ENCODE data around the gene ADCY3.

ADCY3 gene

GRCh38 chr2:24937236-24937635 is 17.2 kb upstream of the ADCY3 start:
- H3K27ac ChIP-seq: no peak overlapping the region
- TF ChIP-seq ZFX (IDR thresholded peaks at IDR 0.05): no peak
- TF ChIP-seq, protein P1, sequence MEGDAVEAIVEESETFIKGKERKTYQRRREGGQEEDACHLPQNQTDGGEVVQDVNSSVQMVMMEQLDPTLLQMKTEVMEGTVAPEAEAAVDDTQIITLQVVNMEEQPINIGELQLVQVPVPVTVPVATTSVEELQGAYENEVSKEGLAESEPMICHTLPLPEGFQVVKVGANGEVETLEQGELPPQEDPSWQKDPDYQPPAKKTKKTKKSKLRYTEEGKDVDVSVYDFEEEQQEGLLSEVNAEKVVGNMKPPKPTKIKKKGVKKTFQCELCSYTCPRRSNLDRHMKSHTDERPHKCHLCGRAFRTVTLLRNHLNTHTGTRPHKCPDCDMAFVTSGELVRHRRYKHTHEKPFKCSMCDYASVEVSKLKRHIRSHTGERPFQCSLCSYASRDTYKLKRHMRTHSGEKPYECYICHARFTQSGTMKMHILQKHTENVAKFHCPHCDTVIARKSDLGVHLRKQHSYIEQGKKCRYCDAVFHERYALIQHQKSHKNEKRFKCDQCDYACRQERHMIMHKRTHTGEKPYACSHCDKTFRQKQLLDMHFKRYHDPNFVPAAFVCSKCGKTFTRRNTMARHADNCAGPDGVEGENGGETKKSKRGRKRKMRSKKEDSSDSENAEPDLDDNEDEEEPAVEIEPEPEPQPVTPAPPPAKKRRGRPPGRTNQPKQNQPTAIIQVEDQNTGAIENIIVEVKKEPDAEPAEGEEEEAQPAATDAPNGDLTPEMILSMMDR (conservative IDR thresholded peaks at IDR 0.05): no peak

DNA sequence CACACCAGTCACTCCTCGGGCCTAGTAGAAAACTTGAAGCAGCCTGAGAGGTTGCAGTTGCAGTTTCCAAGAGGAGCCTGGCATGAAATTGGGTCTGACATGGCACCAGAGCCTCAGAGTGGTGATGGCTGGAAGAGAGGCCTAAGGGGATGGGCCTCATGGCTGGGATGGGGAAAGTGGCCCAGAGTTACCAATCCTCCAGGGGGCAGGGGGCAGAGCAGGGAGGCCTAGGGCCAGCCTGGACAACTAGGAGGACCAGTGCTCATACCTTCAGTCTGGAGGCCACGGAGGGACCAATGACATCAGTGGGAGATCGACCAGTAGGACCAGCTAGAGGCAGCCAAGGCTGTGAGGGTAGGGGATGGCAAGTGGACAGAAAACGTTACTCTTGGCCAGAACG is 15.1 kb upstream of the ADCY3 start:
- TF ChIP-seq ZFX (IDR thresholded peaks at IDR 0.05): no peak
- TF ChIP-seq, protein P1 (conservative IDR thresholded peaks at IDR 0.05): no peak

DNA sequence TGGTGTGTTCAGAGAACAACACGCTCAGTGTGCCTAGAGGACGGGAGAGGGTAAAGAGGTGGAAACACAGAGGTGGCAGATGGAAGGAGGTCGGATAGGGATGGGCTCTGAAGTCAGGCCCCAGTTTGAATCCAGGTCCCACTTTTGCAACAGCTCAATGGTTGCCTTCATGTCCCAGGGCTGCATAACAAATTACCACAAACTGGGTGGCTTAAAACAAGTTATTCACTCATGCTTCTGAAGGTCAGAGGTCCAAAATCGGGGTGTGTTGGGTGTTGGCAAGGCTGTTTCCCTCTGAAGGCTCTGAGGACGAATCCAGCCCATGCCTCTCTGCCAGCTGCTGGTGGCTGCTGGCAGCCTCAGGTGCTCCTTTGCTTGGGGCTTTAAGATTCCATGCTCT is 12.7 kb upstream of the ADCY3 start:
- no peak overlapping the region for H3K27ac ChIP-seq
- no peak for TF ChIP-seq ZFX (IDR thresholded peaks at IDR 0.05)
- TF ChIP-seq, protein P1 (conservative IDR thresholded peaks at IDR 0.05): no peak

More for the DNA sequence above, 15.1 kb upstream of the ADCY3 start:
- H3K27ac ChIP-seq: no peak overlapping the region

GRCh38 chr2:24930768-24931167 is 10.7 kb upstream of the ADCY3 start:
- TF ChIP-seq ZFX (IDR thresholded peaks at IDR 0.05): no peak
- TF ChIP-seq, protein P1 (conservative IDR thresholded peaks at IDR 0.05): no peak

DNA sequence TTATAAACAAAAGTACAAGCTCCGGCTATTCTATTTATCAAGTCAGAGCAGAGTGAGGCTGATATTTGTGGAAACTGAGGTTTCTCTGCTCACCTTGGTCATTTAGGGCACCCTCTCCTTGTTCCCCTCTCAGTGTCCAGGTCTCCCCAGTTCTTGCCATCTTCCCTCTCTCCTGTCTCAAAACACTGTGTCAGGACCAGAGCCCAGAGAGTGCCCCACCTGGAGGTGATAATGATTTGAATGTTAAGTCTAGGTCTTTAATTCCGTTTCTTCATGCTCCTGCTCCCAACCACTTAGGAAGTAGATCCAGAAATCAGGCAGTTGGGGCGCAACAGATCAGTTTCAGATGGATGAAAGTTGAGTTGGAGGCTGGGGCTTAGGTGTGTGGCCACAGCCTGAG is 9.2 kb upstream of the ADCY3 start:
- no peak overlapping the region for H3K27ac ChIP-seq
- TF ChIP-seq ZFX (IDR thresholded peaks at IDR 0.05): no peak

More at GRCh38 chr2:24930768-24931167, 10.7 kb upstream of the ADCY3 start:
- H3K27ac ChIP-seq: no peak overlapping the region

GRCh38 chr2:24928036-24928435 is 8.0 kb upstream of the ADCY3 start:
- TF ChIP-seq ZFX (IDR thresholded peaks at IDR 0.05): no peak
- TF ChIP-seq, protein P1 (conservative IDR thresholded peaks at IDR 0.05): no peak
- H3K27ac ChIP-seq: no peak overlapping the region

DNA sequence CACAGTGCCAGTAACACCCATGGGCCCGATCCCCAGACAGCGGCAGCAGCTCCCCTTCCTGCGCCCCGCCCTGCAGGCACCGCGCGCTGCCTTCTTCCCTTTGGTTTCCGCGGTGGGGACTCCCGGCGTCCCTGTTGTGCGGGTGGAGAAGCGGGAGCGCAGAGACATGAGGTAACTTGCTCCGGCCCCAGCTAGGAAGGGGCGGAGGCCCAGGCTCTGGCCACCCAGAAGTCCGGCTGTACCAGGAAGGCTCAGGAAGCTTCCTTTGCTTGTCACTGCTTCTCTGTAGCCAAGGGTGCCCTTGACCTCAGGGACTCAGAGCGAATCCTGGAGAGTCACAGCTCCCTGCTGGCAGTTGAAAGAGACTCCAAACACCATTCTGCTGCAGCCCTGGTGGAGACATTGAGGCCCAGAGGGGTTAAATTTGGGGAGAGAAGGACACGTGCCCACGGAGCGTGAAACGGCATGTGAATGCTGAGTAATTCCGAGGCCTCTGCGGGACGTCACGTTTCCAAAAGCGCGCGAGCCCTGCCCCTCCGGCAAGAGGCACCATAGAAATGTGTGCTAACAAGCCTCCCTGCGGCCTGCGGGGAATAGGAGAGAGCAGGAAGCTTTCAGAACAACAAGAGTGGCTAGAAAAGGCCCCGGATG is 6.7 kb upstream of the ADCY3 start:
- TF ChIP-seq, protein P1 (conservative IDR thresholded peaks at IDR 0.05): no peak
- TF ChIP-seq ZFX (IDR thresholded peaks at IDR 0.05): no peak
- H3K27ac ChIP-seq: no peak overlapping the region

DNA sequence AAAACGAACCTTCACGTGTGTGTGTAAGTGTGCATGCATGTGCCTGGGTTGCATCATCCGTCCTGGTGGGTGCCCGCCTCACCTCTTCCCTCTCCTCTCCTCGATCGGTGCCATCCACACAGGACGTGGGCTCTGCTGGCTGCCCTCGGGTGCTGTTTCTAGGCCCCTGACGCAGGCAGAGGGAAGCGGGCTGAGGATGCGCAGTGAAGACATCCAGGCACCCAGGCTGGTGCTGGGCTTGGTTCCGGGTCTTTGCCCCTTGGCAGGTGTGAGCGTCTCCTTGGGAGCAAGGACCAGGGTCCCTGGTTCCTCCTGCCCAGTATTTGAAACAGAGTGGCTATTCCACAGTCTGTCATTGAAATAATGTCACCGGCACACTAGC is 6.2 kb upstream of the ADCY3 start:
- H3K27ac ChIP-seq: no peak overlapping the region
- TF ChIP-seq ZFX (IDR thresholded peaks at IDR 0.05): no peak
- TF ChIP-seq, protein P1 (conservative IDR thresholded peaks at IDR 0.05): no peak

Data from C4-2B (cell line).